ENCODE measurements around the gene NAXD. TPM values are rescaled to one million over a fixed set of nuclear protein-coding genes. Genes with fewer than 3 reads are reported as not detected.

The NAXD gene
- total RNA-seq, 1 donor from 2014 or later, result 25.8 TPM

DNA sequence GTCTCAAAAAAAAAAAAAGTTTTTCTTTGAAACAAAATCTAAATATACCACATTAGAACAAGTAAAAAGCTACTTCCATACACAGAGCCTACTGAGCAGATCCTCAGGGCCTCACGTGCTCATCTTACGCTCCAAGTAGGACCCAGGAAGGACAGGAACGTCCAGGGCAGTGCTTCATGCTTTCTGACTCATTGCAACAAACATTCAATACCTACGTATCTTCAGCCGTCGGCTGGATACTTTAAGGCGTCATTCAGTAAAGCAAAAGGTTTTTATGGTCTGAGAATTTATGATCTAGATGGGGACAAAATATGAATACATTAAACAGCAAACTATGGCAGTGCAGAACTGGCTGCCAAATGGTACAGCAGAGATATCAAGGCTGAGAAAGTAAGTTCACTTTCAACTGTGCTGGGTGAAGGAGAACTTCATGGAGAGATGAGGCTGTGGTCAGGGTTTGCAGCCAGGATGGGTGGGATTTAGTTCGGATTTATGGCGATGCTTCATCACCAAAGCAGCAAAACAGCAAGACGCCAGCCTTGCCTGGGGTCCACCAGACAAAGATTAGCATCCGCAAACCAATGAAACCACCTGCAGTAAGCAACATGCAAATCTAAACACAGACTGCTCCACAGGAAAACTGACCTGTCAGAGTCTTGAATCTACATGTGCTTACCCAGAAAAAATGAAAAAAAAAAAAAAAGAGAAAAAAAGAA, 70.1 kb downstream of the NAXD start:
- no peak for DNase-seq (ENCODE audit: low read depth)
- Histone ChIP-seq H3K9ac (ENCODE audit: low read length) (no peak overlapping the region), H3K27ac (ENCODE audit: low read depth, low read length) (no peak overlapping the region), H3K9me3 (ENCODE audit: insufficient read depth, low read depth, low read length) (no peaks in the 10 kb centered on the region), H3K27me3 (ENCODE audit: insufficient read depth, low read length) (no peaks in the 10 kb centered on the region), H3K36me3 (ENCODE audit: insufficient read depth, low read length) (peaks cover 12% of the 10 kb centered on the region), H3K79me2 (ENCODE audit: insufficient read depth, low read length) (no peaks in the 10 kb centered on the region), H2AFZ (ENCODE audit: low read depth, low read length) (no peak overlapping the region), H3K4me3 (ENCODE audit: insufficient read depth, low read depth, low read length) (no peak overlapping the region), H3K4me1 (ENCODE audit: insufficient read depth, low read length) (peaks cover 3% of the 10 kb centered on the region), H4K20me1 (ENCODE audit: insufficient read depth, low read length) (peaks cover 10% of the 10 kb centered on the region), H3K4me2 (ENCODE audit: low read length) (no peak overlapping the region)
- H3K27me3 Mint-ChIP-seq (ENCODE audit: low read depth, unreplicated experiment), result no peaks in the 10 kb centered on the region
- H3K9me3 Mint-ChIP-seq (ENCODE audit: unreplicated experiment), result peaks cover 3% of the 10 kb centered on the region
- no peak for FAIRE-seq
- TF ChIP-seq EZH2 (IDR thresholded peaks at IDR 0.05; ENCODE audit: insufficient read depth, low read length), result no peak
- TF ChIP-seq, protein P1, sequence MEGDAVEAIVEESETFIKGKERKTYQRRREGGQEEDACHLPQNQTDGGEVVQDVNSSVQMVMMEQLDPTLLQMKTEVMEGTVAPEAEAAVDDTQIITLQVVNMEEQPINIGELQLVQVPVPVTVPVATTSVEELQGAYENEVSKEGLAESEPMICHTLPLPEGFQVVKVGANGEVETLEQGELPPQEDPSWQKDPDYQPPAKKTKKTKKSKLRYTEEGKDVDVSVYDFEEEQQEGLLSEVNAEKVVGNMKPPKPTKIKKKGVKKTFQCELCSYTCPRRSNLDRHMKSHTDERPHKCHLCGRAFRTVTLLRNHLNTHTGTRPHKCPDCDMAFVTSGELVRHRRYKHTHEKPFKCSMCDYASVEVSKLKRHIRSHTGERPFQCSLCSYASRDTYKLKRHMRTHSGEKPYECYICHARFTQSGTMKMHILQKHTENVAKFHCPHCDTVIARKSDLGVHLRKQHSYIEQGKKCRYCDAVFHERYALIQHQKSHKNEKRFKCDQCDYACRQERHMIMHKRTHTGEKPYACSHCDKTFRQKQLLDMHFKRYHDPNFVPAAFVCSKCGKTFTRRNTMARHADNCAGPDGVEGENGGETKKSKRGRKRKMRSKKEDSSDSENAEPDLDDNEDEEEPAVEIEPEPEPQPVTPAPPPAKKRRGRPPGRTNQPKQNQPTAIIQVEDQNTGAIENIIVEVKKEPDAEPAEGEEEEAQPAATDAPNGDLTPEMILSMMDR (IDR thresholded peaks at IDR 0.05; ENCODE audit: insufficient read depth, low read depth, low read length), result no peak
- H3K4me3 Mint-ChIP-seq (ENCODE audit: unreplicated experiment), result no peak overlapping the region
- H3K4me1 Mint-ChIP-seq (ENCODE audit: low read depth, unreplicated experiment), result peaks cover 6% of the 10 kb centered on the region
- no peak overlapping the region for H3K27ac Mint-ChIP-seq (ENCODE audit: unreplicated experiment)
- H3K36me3 Mint-ChIP-seq (ENCODE audit: low read depth, unreplicated experiment), result peaks cover 12% of the 10 kb centered on the region

DNA sequence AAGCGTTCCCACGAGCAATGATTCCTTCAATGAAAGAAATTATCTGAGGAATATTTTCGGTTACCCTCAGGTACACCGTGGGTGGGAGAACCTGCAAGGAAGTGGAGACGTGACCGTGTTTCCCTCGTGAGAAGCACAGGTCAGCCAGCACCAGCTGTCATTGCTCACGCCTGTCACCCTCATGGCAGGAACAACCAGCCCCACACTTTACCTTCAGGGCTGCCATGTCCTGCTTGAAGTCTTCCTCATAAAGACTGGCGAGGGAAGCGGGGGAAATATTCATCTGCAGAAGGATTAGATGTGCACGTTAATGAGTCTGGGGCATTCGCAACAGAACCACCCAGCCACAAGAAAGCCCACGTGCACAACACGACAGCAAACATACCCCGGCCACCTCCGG, 72.4 kb downstream of the NAXD start:
- Mint-ChIP-seq H3K4me1 (ENCODE audit: low read depth, unreplicated experiment) (peaks cover 6% of the 10 kb centered on the region), H3K27me3 (ENCODE audit: low read depth, unreplicated experiment) (no peaks in the 10 kb centered on the region), H3K9me3 (ENCODE audit: unreplicated experiment) (no peaks in the 10 kb centered on the region), H3K27ac (ENCODE audit: unreplicated experiment) (no peak overlapping the region), H3K4me3 (ENCODE audit: unreplicated experiment) (no peak overlapping the region), H3K36me3 (ENCODE audit: low read depth, unreplicated experiment) (peaks cover 5% of the 10 kb centered on the region)
- H3K4me2 ChIP-seq (ENCODE audit: low read length), result no peak overlapping the region
- no peak overlapping the region for H2AFZ ChIP-seq (ENCODE audit: low read depth, low read length)
- TF ChIP-seq EZH2 (IDR thresholded peaks at IDR 0.05; ENCODE audit: insufficient read depth, low read length), result no peak
- TF ChIP-seq, protein P1 (IDR thresholded peaks at IDR 0.05; ENCODE audit: insufficient read depth, low read depth, low read length), result no peak
- no peaks in the 10 kb centered on the region for H3K9me3 ChIP-seq (ENCODE audit: insufficient read depth, low read depth, low read length)
- H4K20me1 ChIP-seq (ENCODE audit: insufficient read depth, low read length), result peaks cover 13% of the 10 kb centered on the region
- H3K27me3 ChIP-seq (ENCODE audit: insufficient read depth, low read length), result no peaks in the 10 kb centered on the region
- peaks cover 3% of the 10 kb centered on the region for H3K4me1 ChIP-seq (ENCODE audit: insufficient read depth, low read length)
- H3K9ac ChIP-seq (ENCODE audit: low read length), result no peak overlapping the region
- H3K79me2 ChIP-seq (ENCODE audit: insufficient read depth, low read length), result no peaks in the 10 kb centered on the region
- peaks cover 7% of the 10 kb centered on the region for H3K36me3 ChIP-seq (ENCODE audit: insufficient read depth, low read length)
- H3K4me3 ChIP-seq (ENCODE audit: insufficient read depth, low read depth, low read length), result no peak overlapping the region
- DNase-seq (ENCODE audit: low read depth) (no peak), FAIRE-seq (no peak)
- H3K27ac ChIP-seq (ENCODE audit: low read depth, low read length), result no peak overlapping the region

DNA sequence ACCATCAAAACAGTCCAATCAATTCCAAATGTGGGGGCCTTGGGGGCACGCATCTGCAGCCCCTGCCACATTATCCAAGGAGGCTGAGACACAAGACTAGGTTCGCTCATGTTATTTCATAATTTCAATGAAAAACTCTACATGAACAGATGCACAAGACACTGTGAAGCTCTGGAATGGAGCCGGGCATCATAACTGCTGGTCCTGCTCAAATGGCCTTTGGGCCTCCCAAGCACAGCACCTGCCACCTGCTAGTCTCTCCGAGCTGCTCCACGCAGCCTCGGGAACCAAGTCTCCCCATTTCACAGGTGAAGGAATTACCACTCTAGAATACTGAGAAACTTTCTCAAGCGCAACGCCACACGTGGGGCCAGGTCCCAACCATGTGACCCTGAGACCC, 73.7 kb downstream of the NAXD start:
- Mint-ChIP-seq H3K4me1 (ENCODE audit: low read depth, unreplicated experiment) (peaks cover 6% of the 10 kb centered on the region), H3K27ac (ENCODE audit: unreplicated experiment) (no peak overlapping the region), H3K4me3 (ENCODE audit: unreplicated experiment) (no peak overlapping the region), H3K9me3 (ENCODE audit: unreplicated experiment) (no peaks in the 10 kb centered on the region), H3K36me3 (ENCODE audit: low read depth, unreplicated experiment) (peaks cover 5% of the 10 kb centered on the region), H3K27me3 (ENCODE audit: low read depth, unreplicated experiment) (no peaks in the 10 kb centered on the region)
- Histone ChIP-seq H3K9me3 (ENCODE audit: insufficient read depth, low read depth, low read length) (no peaks in the 10 kb centered on the region), H3K4me2 (ENCODE audit: low read length) (no peak overlapping the region), H3K9ac (ENCODE audit: low read length) (no peak overlapping the region), H4K20me1 (ENCODE audit: insufficient read depth, low read length) (peaks cover 7% of the 10 kb centered on the region), H3K4me1 (ENCODE audit: insufficient read depth, low read length) (peaks cover 3% of the 10 kb centered on the region), H3K27me3 (ENCODE audit: insufficient read depth, low read length) (no peaks in the 10 kb centered on the region), H3K27ac (ENCODE audit: low read depth, low read length) (no peak overlapping the region), H3K79me2 (ENCODE audit: insufficient read depth, low read length) (no peaks in the 10 kb centered on the region), H2AFZ (ENCODE audit: low read depth, low read length) (no peak overlapping the region), H3K36me3 (ENCODE audit: insufficient read depth, low read length) (peaks cover 7% of the 10 kb centered on the region), H3K4me3 (ENCODE audit: insufficient read depth, low read depth, low read length) (no peak overlapping the region)
- DNase-seq (ENCODE audit: low read depth) (no peak), FAIRE-seq (no peak)
- TF ChIP-seq, protein P1 (IDR thresholded peaks at IDR 0.05; ENCODE audit: insufficient read depth, low read depth, low read length), result no peak
- TF ChIP-seq EZH2 (IDR thresholded peaks at IDR 0.05; ENCODE audit: insufficient read depth, low read length), result no peak
